HepG2 (cell line): ENCODE measurements around the gene PPME1. TPM values are rescaled to one million over a fixed set of nuclear protein-coding genes. Genes with fewer than 3 reads are reported as not detected.

Experiments used
- ATAC-seq: fragments of 200-7000 bp; cut with Tn5 transposase; 3 replicates; pipeline ENCODE4 v1.9.1; 2020; ENCODE audit warnings: mild to moderate bottlenecking, moderate library complexity
- BruUV-seq: library from RNA; stranded (reverse); fragments of 400-500 nt; replicated peaks from 2 replicates; lab custom pipeline; 2021; lab: Mats Ljungman, UMichigan
- CTCF ChIA-PET: fragments of 300-600 bp; formaldehyde crosslinking; extraction: SDS; loops from one replicate; lab custom pipeline; 2021; ENCODE audit warnings: low total read pairs, inconsistent platforms, low intra/inter-chr PET ratio; lab: Yijun Ruan, JAX
- POLR2A ChIA-PET: fragments of 350-600 bp; sonication (Branson Sonifier 250); formaldehyde crosslinking; loops from one replicate; lab custom pipeline; 2020; ENCODE audit warnings: antibody characterized with exemption, inconsistent platforms; lab: Yijun Ruan, JAX
- DNase-seq: peaks from one replicate; pipeline ENCODE4 v3.0.0-alpha.2; 2015; ENCODE audit warnings: low spot score
- FAIRE-seq: peaks from 3 replicates; lab custom pipeline; 2011; peaks lifted over from hg19 to GRCh38; lab: Jason Lieb, UNC
- H2AFZ ChIP-seq: one replicate; pipeline ENCODE4 v1.6.1; 2011; ENCODE audit warnings: low read length, inconsistent platforms
- H3K27ac ChIP-seq: fragments of 300-600 bp; 3 replicates; pipeline ENCODE4 v1.8.0; 2011; ENCODE audit warnings: mixed run types, mild to moderate bottlenecking, mixed read lengths, low read length, inconsistent platforms; ENCODE audit not compliant: insufficient read depth; ENCODE audit errors: extremely low read length
- H3K27me3 ChIP-seq, 2 experiments: fragments of 200-600 bp in 1 of 2; 2 replicates in 1 of 2; 3 replicates in 1 of 2; pipeline versions ENCODE4 v1.6.0 to v1.8.0; 2011; ENCODE audit warnings: low read length in 2 of 2, mild to moderate bottlenecking in 2 of 2, moderate library complexity in 2 of 2, inconsistent platforms in 1 of 2; ENCODE audit not compliant: insufficient read depth in 2 of 2, control insufficient read depth in 1 of 2
- H3K36me3 ChIP-seq, 2 experiments: fragments of 200-600 bp in 1 of 2; replicated peaks in 1 of 2; 2 replicates in 1 of 2; 3 replicates in 1 of 2; pipeline versions ENCODE4 v1.5.1 to v1.8.0; 2011; ENCODE audit warnings: low read length in 2 of 2, inconsistent platforms in 1 of 2; ENCODE audit not compliant: insufficient read depth in 2 of 2, control insufficient read depth in 1 of 2
- H3K4me1 ChIP-seq: 2 replicates; pipeline ENCODE4 v1.5.1; 2012; ENCODE audit warnings: low read length, inconsistent platforms; ENCODE audit not compliant: insufficient read depth
- H3K4me2 ChIP-seq: 2 replicates; pipeline ENCODE4 v1.6.0; 2011; ENCODE audit warnings: low read depth, low read length, inconsistent platforms
- H3K4me3 ChIP-seq, 3 experiments: fragments of 200-600 bp in 1 of 3; sonication (generic), shearing (Covaris generic) in 1 of 3; replicated peaks in 1 of 3; 2 replicates each; pipeline ENCODE4 v1.5.1; 2011 to 2016; ENCODE audit warnings: low read length in 3 of 3, inconsistent platforms in 2 of 3, low read depth in 2 of 3, mild to moderate bottlenecking in 2 of 3, control low read depth in 1 of 3, mixed read lengths in 1 of 3; ENCODE audit not compliant: insufficient read depth in 1 of 3
- H3K79me2 ChIP-seq: one replicate; pipeline ENCODE4 v1.6.1; 2011; ENCODE audit warnings: low read length, inconsistent platforms; ENCODE audit not compliant: insufficient read depth
- H3K9ac ChIP-seq: 2 replicates; pipeline ENCODE4 v1.6.0; 2011; ENCODE audit warnings: mild to moderate bottlenecking, low read depth, low read length, inconsistent platforms; ENCODE audit not compliant: insufficient read depth
- H3K9me3 ChIP-seq: 2 replicates; pipeline ENCODE4 v1.5.1; 2012; ENCODE audit warnings: mild to moderate bottlenecking, low read length
- H4K20me1 ChIP-seq: 2 replicates; pipeline ENCODE4 v1.6.0; 2011; ENCODE audit warnings: inconsistent platforms, mild to moderate bottlenecking, low read length, moderate library complexity; ENCODE audit not compliant: insufficient read depth
- CENPT ChIP-seq: sonication (generic); formaldehyde crosslinking; IDR thresholded peaks from 2 replicates; pipeline ENCODE4 v1.8.0; 2022; ENCODE audit warnings: low read depth, mild to moderate bottlenecking, moderate library complexity, missing genetic modification reagents
- HNF1A ChIP-seq, 2 experiments: sonication (generic) in 1 of 2; formaldehyde crosslinking in 1 of 2; IDR thresholded peaks; 2 replicates each; pipeline versions ENCODE4 v1.4.0 to v1.6.1; 2016 to 2020; ENCODE audit warnings: borderline replicate concordance in 1 of 2, low read depth in 1 of 2, mild to moderate bottlenecking in 1 of 2, missing genetic modification reagents in 1 of 2
- HNRNPL ChIP-seq: fragments of 200-400 bp; formaldehyde crosslinking; IDR thresholded peaks from 2 replicates; pipeline ENCODE4 v1.6.1; 2017; ENCODE audit warnings: mild to moderate bottlenecking, low read depth, low read length
- HOXA5 ChIP-seq: sonication (generic); formaldehyde crosslinking; IDR thresholded peaks from 2 replicates; pipeline ENCODE4 v1.4.0; 2020; ENCODE audit warnings: missing genetic modification reagents
- IKZF5 ChIP-seq: IDR thresholded peaks from 2 replicates; pipeline ENCODE4 v1.6.1; 2018; ENCODE audit warnings: missing genetic modification reagents, mild to moderate bottlenecking, missing compliant biosample characterization
- ZNF138 ChIP-seq: sonication (generic); formaldehyde crosslinking; IDR thresholded peaks from 2 replicates; pipeline ENCODE4 v1.5.0; 2020; ENCODE audit warnings: mild to moderate bottlenecking, low read depth, missing genetic modification reagents
- ZNF296 ChIP-seq: sonication (generic); formaldehyde crosslinking; conservative IDR thresholded peaks from 2 replicates; pipeline ENCODE4 v1.5.0; 2020; ENCODE audit warnings: mild to moderate bottlenecking, missing genetic modification reagents
- ZNF609 ChIP-seq: sonication (generic); formaldehyde crosslinking; IDR thresholded peaks from 2 replicates; pipeline ENCODE4 v1.4.0; 2020; ENCODE audit warnings: mild to moderate bottlenecking, missing genetic modification reagents, borderline replicate concordance
- WGBS: methylation state at CpG from one replicate; pipeline ENCODE4 v1.1.6; 2017; ENCODE audit warnings: low lambda C conversion rate; 5-methylcytosine and 5-hydroxymethylcytosine counted together
- in situ Hi-C: cut with HindIII; loops from 2 replicates; pipeline ENCODE4 v1.10.0; 2017; ENCODE audit warnings: low pct_unique_long_range_greater_than_20kb; ENCODE audit not compliant: extremely low pct_ligation_motif_present
- intact Hi-C: fragments of 100-400 bp; cut with micrococcal nuclease; formaldehyde crosslinking; loops from one replicate; pipeline ENCODE4 v1.10.0; 2022; ENCODE audit not compliant: unreplicated experiment
- polyA plus RNA-seq, 8 experiments: library from polyadenylated mRNA; depleted of rRNA in 3 of 8; stranded (reverse) in 7 of 8; unstranded in 1 of 8; fragments of >200 nt; fragmentation: Illumina TruSeq in 4 of 8; extraction: Trizol in 4 of 8; gene quantifications; 2 replicates each; pipeline versions ENCODE4 v1.2.1 to v1.2.3, GENCODE V29; 2011 to 2016; ENCODE audit warnings: low read depth in 4 of 8, missing spikeins in 1 of 8, mixed read lengths in 1 of 8; ENCODE audit not compliant: insufficient read depth in 1 of 8
- total RNA-seq, 5 experiments: library from RNA; depleted of rRNA; stranded (reverse); fragments of >200 nt; fragmentation: Illumina TruSeq; extraction: Trizol; gene quantifications; 2 replicates each; pipeline ENCODE4 v1.2.3, GENCODE V29; 2016; ENCODE audit warnings: low read depth in 1 of 5

Gene PPME1
- total and polyA plus RNA-seq, 2 of the 13 experiments (the other 11 are each of a cell fraction or from before 2014, with no cell fraction given) = 31.3 to 56.0 TPM

- TF ChIP-seq HNF1A (IDR thresholded peaks at IDR 0.05; ENCODE audit: low read depth) (no peak), HNF1A (CRISPR knock-in tag; IDR thresholded peaks at IDR 0.05; ENCODE audit: borderline replicate concordance) (no peak), IKZF5 (CRISPR knock-in tag) (no peak), ZNF138 (CRISPR knock-in tag) (no peak), HNRNPL (no peak), CENPT (CRISPR knock-in tag) (no peak), HOXA5 (CRISPR knock-in tag) (no peak)
Measured at GRCh38 chr11:74203966-74204365, 32.9 kb downstream of the PPME1 start (continued).

- ChIA-PET CTCF (no interaction called here), POLR2A (no interaction called here)
- peaks cover 7 to 40% of the 10 kb centered on the region in 2 experiments for H3K36me3 ChIP-seq
- H3K4me1 ChIP-seq = no peaks in the 10 kb centered on the region
- no peak overlapping the region for H3K4me3 ChIP-seq
- no peak overlapping the region for H3K9ac ChIP-seq
- no peaks in the 10 kb centered on the region for H3K9me3 ChIP-seq
- in situ Hi-C loops (no loop called here), intact Hi-C loops (loop anchor here (5.0 kb wide), 1 partner anchor 502 kb away; no protein-coding TSS in a partner anchor)
- H3K79me2 ChIP-seq = no peaks in the 10 kb centered on the region
- H2AFZ ChIP-seq = no peak overlapping the region
- DNase-seq = no peak
- no peak overlapping the region for H3K27ac ChIP-seq
- H3K4me2 ChIP-seq = no peak overlapping the region
- no peaks in the 10 kb centered on the region for H4K20me1 ChIP-seq
- FAIRE-seq = no peak
- BruUV-seq = no TSS peak
- WGBS = 100% methylated on average over 1 of the region's 1 CpG
- ATAC-seq = no peak
- no peaks in the 10 kb centered on the region for H3K27me3 ChIP-seq
- no peak for TF ChIP-seq ZNF609
- no peak for TF ChIP-seq ZNF296 (CRISPR knock-in tag)
Measured at GRCh38 chr11:74204701-74205100, 33.6 kb downstream of the PPME1 start.
